ENCODE data around the gene THAP5. TPM values are rescaled to one million over a fixed set of nuclear protein-coding genes. Genes with fewer than 3 reads are reported as not detected.

The THAP5 gene
- polyA plus RNA-seq, 1 donor (not counting 4 experiments of a cell fraction or from before 2014, with no cell fraction given) = 9.2 TPM

DNA sequence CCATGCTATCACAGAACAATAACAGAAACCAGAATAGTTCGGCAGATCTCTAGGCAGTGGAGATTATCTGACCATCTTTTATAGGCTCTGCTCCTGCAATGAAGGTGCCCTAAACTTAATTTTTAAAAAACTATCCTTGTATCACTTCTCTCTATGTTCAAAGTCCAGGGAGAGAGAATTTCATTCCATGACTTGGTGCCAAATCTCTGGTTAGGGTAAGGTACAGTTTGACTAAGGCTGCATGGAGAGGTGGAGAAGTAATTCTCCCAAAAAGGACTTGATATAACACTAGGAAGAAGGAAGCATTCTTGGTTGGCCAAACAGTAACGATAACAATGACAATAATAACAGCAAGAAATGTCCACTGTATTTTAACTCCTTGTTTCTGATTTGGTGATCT, 40.1 kb upstream of the THAP5 start:
- no peaks in the 10 kb centered on the region for H3K27me3 ChIP-seq (ENCODE audit: control insufficient read depth, extremely low read depth, insufficient read depth, low read length)
- H3K27ac ChIP-seq (ENCODE audit: control insufficient read depth, insufficient read depth, low read length) = no peak overlapping the region
- no peak for TF ChIP-seq CTCF (optimal IDR thresholded peaks at IDR 0.05 in 1 of 3, IDR thresholded peaks at IDR 0.05 in 1 of 3, conservative IDR thresholded peaks at IDR 0.05 in 1 of 3; ENCODE audit: extremely low read depth in 1 of 3, insufficient read depth in 2 of 3, low read length in 3 of 3)
- no peak for TF ChIP-seq EZH2 (IDR thresholded peaks at IDR 0.05; ENCODE audit: low read length)
- H3K9me3 ChIP-seq (ENCODE audit: control insufficient read depth, low read depth, low read length) = no peaks in the 10 kb centered on the region
- no peak overlapping the region for H3K4me3 ChIP-seq (ENCODE audit: control insufficient read depth in 2 of 3, extremely low read depth in 1 of 3, insufficient read depth in 2 of 3, low read depth in 1 of 3, low read length in 3 of 3)
- DNase-seq (ENCODE audit: low read depth, low spot score) (no peak), FAIRE-seq (no peak)
- no peaks in the 10 kb centered on the region for H3K9me1 ChIP-seq (ENCODE audit: control insufficient read depth, extremely low read depth, insufficient read depth, low read length)
- no peaks in the 10 kb centered on the region for H3K79me2 ChIP-seq (ENCODE audit: control insufficient read depth, insufficient read depth, low read length)
- no peak overlapping the region for H2AFZ ChIP-seq (ENCODE audit: control insufficient read depth, low read length)
- no peaks in the 10 kb centered on the region for H3K36me3 ChIP-seq (ENCODE audit: control insufficient read depth in 2 of 2, extremely low read depth in 1 of 2, insufficient read depth in 2 of 2, low read length in 2 of 2)
- H3K4me2 ChIP-seq (ENCODE audit: control insufficient read depth, extremely low read depth, insufficient read depth, low read depth, low read length) = no peak overlapping the region
- H4K20me1 ChIP-seq (ENCODE audit: control insufficient read depth, extremely low read depth, insufficient read depth, low read length) = no peaks in the 10 kb centered on the region
- no peak overlapping the region for H3K9ac ChIP-seq (ENCODE audit: control insufficient read depth, extremely low read depth, insufficient read depth, low read length)
- no peaks in the 10 kb centered on the region for H3K4me1 ChIP-seq (ENCODE audit: control insufficient read depth, extremely low read depth, insufficient read depth, low read length)
- dilution Hi-C loops (cut with MboI; ENCODE audit: extremely low pct_ligation_motif_present, low sequenced_read_pairs) = no loop called here

DNA sequence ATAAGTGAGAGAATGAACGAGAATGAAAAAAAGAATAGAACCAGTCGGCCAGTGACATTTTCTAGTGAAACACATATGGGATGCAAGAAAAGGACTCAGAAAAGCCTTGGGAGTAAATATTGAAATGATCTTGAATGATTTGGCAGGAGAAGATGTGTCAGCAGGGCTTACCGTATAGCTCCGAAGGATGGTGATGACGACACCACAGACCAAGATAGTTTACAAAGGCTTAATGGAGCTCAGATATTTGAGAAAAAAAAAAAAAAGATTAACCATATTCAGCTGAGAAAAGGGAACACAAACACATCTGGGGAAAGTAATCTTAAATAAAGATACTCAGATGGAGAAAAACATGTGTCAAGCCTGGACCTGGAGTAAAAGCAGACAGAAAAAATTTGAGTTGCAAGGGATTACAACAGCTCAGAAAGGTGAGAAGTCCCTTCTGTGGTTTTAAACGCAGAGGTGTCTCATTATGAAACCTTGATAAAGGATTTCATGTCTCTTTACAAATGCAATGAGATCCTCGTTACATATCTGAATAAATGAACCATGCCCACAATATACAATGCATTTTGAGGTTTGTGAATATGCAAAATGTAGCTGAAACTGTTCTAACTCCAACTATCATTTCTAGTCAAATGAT, 36.2 kb upstream of the THAP5 start:
- no peak for TF ChIP-seq CTCF (optimal IDR thresholded peaks at IDR 0.05 in 1 of 3, IDR thresholded peaks at IDR 0.05 in 1 of 3, conservative IDR thresholded peaks at IDR 0.05 in 1 of 3; ENCODE audit: extremely low read depth in 1 of 3, insufficient read depth in 2 of 3, low read length in 3 of 3)
- no peak for TF ChIP-seq EZH2 (IDR thresholded peaks at IDR 0.05; ENCODE audit: low read length)
- FAIRE-seq (no peak), DNase-seq (ENCODE audit: low read depth, low spot score) (no peak)
- Histone ChIP-seq H4K20me1 (ENCODE audit: control insufficient read depth, extremely low read depth, insufficient read depth, low read length) (no peaks in the 10 kb centered on the region), H3K9me3 (ENCODE audit: control insufficient read depth, low read depth, low read length) (no peaks in the 10 kb centered on the region), H3K79me2 (ENCODE audit: control insufficient read depth, insufficient read depth, low read length) (no peaks in the 10 kb centered on the region), H3K4me3 (ENCODE audit: control insufficient read depth in 2 of 3, extremely low read depth in 1 of 3, insufficient read depth in 2 of 3, low read depth in 1 of 3, low read length in 3 of 3) (no peak overlapping the region), H3K36me3 (ENCODE audit: control insufficient read depth in 2 of 2, extremely low read depth in 1 of 2, insufficient read depth in 2 of 2, low read length in 2 of 2) (no peaks in the 10 kb centered on the region), H3K9me1 (ENCODE audit: control insufficient read depth, extremely low read depth, insufficient read depth, low read length) (no peaks in the 10 kb centered on the region), H3K27ac (ENCODE audit: control insufficient read depth, insufficient read depth, low read length) (no peak overlapping the region), H3K27me3 (ENCODE audit: control insufficient read depth, extremely low read depth, insufficient read depth, low read length) (no peaks in the 10 kb centered on the region), H3K9ac (ENCODE audit: control insufficient read depth, extremely low read depth, insufficient read depth, low read length) (no peak overlapping the region), H3K4me1 (ENCODE audit: control insufficient read depth, extremely low read depth, insufficient read depth, low read length) (no peaks in the 10 kb centered on the region), H2AFZ (ENCODE audit: control insufficient read depth, low read length) (no peak overlapping the region), H3K4me2 (ENCODE audit: control insufficient read depth, extremely low read depth, insufficient read depth, low read depth, low read length) (no peak overlapping the region)
- dilution Hi-C loops (cut with MboI; ENCODE audit: extremely low pct_ligation_motif_present, low sequenced_read_pairs) = no loop called here
